Subcutaneous adipose tissue (tissue), 4 donors: Measurements from ENCODE around the gene XPC. TPM values are rescaled to one million over a fixed set of nuclear protein-coding genes. Genes with fewer than 3 reads are reported as not detected.

Source experiments
- total RNA-seq, 4 donors: library from RNA; depleted of rRNA; stranded (reverse); fragments of >200 nt; gene quantifications; one replicate each; pipeline ENCODE4 v1.1.0, GENCODE V29; 2016
- TF ChIP-seq, protein P1 (sequence below): fragments of 450-650 bp; IDR thresholded peaks from one replicate; pipeline ENCODE4 v1.5.1; 2016; ENCODE audit warnings: low read depth, mild to moderate bottlenecking, control low read depth, antibody characterized with exemption, moderate library complexity

Gene XPC
- total RNA-seq, 4 donors from 2014 or later, result 25.4 to 70.6 (median 46.0) TPM

DNA sequence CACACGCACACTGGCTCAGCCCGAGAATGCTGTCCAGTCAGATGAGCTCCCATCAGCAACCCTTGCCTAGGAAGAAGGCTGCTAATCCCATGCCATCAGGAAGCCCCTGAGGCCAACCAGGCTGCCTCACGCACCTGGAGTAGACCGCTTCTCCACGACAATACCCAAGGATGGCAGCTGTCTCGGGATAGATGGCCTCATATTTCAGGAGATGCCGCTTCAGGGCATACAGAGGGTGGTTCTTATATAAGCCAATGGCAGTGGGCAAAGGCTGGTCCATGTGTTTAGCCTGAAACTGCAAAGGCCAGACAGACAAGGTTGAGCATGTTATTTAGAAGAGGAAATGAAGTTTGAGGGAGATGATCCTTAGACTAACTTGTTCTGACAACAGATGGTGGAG, 22.2 kb downstream of the XPC start:
- TF ChIP-seq, protein P1, sequence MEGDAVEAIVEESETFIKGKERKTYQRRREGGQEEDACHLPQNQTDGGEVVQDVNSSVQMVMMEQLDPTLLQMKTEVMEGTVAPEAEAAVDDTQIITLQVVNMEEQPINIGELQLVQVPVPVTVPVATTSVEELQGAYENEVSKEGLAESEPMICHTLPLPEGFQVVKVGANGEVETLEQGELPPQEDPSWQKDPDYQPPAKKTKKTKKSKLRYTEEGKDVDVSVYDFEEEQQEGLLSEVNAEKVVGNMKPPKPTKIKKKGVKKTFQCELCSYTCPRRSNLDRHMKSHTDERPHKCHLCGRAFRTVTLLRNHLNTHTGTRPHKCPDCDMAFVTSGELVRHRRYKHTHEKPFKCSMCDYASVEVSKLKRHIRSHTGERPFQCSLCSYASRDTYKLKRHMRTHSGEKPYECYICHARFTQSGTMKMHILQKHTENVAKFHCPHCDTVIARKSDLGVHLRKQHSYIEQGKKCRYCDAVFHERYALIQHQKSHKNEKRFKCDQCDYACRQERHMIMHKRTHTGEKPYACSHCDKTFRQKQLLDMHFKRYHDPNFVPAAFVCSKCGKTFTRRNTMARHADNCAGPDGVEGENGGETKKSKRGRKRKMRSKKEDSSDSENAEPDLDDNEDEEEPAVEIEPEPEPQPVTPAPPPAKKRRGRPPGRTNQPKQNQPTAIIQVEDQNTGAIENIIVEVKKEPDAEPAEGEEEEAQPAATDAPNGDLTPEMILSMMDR, result no peak

DNA sequence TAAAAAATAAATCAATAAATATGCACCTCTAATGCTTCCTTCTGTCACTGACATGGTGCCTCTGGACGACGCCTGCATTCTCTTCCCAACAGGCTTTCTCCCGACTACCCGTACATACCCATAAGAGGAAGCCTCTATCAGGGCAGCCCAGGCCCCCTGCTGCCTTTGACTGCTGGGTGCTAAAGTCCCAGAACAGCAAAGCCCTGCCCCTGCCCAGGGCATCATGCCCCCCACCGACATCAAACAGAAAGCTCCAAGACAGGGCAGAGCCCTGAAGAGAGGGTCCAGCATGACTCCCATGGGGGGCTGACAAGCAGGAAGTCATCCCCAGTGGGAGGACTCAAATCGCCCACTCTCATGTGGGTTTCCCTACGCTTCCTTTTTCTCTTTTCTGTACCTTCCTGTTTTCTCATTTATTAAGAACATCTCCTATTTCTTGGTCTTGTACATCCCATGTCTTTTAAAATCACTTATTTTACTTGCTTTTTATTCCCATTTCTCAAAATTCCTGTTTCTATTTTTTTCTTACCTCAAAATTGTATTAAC, 23.4 kb downstream of the XPC start:
- TF ChIP-seq, protein P1, result no peak

DNA sequence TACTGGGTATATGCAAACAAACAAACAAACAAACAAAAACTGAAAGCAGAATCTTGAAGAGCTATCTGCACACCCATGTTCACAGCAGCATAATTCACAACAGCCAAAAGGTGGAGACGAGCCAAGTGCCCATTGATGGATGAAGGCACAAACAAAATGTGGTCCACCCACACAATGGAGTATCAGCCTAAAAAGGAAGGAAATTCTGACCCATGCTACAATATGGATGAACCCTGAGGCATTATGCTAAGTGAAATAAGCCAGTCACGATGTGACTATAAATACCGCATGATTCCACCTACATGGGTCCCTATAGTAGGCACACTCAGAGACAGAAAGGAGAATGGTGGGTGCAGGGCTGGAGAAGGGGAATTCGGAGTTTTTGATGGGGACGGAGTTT, 24.1 kb downstream of the XPC start:
- TF ChIP-seq, protein P1, result no peak

DNA sequence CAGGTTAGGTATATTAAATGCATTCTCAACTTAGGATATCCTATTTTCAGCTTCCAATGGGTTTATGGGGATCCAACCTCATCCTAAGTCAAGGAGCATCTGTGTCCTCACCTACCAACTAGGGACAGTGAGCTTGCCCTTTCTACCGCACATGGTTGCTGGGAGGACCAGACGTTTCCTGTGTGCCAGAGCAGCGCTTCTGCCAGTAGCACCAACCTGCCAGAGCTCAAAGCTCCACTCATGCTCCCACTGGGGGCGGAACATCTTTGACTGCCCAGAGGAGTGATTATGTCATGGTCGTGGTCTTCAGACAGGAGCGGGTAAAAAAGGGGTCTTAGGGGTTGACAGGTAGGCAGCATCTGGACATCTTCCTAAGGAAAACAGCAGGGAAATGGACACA, 24.7 kb downstream of the XPC start:
- TF ChIP-seq, protein P1, result no peak

DNA sequence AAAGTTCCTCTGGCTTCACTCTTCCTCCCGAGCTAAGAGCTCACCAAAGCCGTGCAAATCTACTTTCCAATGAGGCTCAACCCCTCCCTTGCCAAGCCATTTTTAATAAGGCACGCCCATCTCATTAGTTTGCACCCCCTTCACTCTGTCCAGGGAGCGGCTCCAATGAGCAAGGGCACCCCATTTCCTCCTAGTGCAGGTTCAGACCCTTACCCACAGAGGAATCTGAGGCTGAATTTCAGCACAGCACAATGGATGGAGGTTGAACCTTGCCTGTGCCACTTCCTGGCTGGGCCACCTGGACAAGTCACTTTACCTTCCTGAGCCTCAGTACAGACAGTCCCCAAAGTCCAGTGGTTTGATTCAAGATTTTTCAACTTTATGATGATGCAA, 25.4 kb downstream of the XPC start:
- TF ChIP-seq, protein P1, result no peak

DNA sequence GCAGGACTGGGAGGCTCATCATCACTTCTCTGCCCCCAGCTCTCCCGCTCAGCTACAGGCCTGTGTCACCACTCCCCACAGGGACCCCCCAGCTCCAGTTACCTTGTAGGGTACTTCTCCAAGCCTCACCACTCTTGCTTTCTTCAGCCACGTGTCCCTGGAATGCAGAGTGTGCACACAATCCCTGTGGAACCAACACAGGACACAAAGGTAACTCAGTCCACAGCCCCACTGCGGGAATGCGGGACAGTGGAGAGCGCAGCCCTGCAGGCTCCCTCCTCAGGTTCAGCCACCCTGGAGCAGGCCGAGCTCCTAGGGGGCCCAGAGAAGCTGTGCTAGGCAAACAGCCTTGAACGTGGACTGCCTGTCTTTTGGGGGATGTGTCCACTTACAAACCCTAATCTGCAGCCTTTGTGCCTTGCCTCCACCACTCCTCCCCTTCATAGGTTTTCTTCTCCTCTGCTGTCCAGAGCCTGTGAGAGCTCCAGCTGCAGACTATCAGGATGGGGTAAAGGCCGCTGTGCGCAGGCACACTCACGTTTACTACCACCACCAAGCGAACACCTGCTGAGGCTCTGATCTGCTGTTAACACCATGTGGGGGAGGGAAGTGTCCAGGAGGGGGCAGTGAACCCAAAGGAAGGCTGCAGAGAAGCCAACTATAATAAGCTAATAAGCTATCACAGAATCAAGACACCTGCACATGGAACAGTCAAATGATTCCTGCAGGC, 26.0 kb downstream of the XPC start:
- TF ChIP-seq, protein P1, result no peak

DNA sequence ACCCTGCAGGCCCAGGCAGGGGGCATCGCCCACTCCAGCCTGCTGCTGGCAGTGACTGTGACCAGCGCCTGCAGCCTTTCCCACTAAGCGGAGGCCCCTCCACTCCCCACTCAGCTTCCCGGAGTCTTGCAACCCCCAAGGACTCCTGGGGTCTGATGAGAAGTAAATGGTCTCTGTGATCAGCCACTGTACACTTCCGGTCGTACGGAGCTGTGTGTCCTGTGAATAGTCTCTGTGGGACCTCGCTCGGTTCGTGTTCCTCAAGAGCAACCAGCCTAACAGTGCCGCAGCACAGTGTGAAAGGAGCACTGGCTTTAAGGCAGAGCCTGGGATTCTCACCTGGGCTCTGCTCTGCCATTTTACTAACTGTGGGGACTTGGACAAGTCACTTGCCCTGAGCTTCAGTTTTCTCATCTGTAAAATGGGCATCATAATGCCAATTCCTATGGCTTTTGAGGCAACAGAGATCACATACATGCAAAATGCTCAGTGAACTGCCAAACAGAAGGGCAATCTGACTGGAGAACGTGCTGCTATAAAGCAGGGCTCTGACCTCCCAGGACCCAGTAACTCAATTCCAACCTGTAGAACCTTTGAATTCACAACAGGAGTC, 26.8 kb downstream of the XPC start:
- TF ChIP-seq, protein P1, result no peak
